Stimulated activated CD4-positive, alpha-beta T cell treated with anti-CD3 and anti-CD28 coated beads, TNF-alpha, amount 100 ng/mL, for 1 hour (primary cell): ENCODE results near the gene SYNGR3.

ENCODE experiments used
- DNase-seq, 3 donors: peaks; one replicate each; pipeline ENCODE4 v3.0.0-alpha.2; 2020; ENCODE audit warnings: low read depth in 3 of 3, low spot score in 1 of 3

Gene SYNGR3

GRCh38 chr16:1976216-1976520, 13.6 kb upstream of the SYNGR3 start:
- DNase-seq: no peak

GRCh38 chr16:1976951-1977874, 12.6 kb upstream of the SYNGR3 start:
- no peak for DNase-seq

GRCh38 chr16:1977875-1978268, 11.9 kb upstream of the SYNGR3 start:
- DNase-seq: no peak

DNA sequence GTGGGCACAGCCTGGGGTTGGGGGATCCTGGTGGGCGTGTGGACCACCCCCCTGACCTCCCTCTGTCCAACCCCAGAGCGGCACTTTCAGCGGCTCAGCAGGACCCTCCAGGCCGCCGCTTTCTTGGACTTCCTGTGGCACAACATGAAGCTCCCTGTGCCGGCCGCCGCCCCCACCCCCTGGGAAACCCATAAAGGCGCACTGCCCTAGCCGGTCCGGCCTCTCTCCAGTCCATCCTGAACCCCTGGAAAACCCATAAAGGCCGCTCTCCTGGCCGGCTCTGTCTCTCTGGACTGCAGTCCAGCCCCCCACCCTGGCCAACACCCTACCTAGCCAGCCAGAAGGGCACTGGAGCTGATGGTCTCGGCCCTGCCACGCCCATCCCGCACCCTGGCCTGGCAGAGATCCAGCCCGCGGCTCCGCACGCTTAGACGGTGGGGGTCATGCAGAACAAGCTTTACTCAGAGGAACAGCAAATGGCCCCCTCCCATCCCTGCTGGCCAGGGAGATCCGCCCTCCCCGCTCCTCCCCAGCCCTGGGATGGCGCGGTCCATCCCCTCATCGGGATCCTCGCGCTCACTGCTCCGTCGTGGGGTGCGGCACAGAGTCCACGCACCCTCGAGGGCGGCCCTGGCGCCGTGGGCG, 11.2 kb upstream of the SYNGR3 start:
- DNase-seq: no peak

- DNase-seq: no peak
Observed at GRCh38 chr16:1979271-1980029, 10.3 kb upstream of the SYNGR3 start.

- no peak for DNase-seq
Observed at GRCh38 chr16:1980030-1980769, 9.6 kb upstream of the SYNGR3 start.

DNA sequence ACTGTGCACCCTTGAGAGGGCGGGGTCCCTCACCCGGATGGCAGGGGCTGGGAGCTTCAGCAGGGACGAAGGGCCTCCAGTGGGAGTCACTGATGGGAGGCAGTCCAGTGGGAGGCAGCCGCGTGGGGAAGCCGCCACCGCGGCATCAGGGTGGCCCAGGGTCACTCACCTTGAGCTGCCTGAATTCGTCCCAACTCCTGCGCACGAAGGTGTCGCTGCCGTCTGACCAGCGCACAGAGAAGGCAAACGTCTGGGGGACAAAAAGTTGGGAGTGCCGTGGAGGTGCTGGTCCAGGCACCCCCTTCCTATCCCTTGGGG, 9.0 kb upstream of the SYNGR3 start:
- DNase-seq: no peak

DNA sequence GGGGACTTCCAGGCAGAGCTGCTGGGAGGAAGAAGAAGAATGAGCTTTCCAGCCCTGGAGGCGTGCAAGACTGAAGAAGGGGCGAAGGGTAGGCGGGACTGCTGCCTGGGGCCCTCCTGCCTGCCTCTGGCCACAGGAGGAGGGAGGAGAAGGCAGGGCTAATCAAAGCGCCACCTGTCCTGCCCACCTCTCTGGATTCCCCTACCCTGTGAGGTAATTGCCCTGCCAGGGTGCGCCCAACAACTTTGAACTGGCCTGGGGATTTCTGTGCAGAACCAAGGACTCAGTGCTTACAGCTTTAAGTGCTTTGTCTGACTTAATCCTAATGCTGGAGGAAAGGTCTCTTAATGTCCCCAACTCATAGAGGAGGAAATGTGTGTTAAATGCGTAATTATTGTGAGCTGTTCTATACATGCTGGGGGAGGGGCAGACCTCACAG, 8.4 kb upstream of the SYNGR3 start, which contains the start of gene NOXO1:
Gene NOXO1 (minus strand): TSS at position 72 of the 439 bp plus-strand sequence. CDS start 290 bp downstream, outside the sequence.
- no peak for DNase-seq

DNA sequence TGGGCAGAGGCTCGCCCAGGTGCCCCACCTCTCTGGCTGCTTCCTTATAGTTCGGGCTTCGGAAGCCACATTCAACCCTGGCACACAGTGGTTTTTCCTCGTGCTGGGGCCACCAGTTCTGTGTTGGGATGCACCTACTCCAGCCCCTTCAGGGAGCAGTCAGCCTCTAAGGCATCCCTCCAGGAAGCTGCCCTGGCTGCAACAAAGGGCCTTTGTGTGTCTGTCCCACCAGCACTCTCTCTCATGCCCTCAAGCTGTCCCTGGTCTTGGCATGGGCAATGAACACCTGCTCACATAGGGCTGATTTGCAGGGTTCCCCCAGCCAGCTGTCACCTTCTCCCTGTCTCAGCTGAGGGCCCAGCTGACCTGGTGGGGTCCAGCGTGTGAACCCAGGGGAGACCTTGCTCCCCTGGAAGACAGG, 7.7 kb upstream of the SYNGR3 start:
- no peak for DNase-seq

DNA sequence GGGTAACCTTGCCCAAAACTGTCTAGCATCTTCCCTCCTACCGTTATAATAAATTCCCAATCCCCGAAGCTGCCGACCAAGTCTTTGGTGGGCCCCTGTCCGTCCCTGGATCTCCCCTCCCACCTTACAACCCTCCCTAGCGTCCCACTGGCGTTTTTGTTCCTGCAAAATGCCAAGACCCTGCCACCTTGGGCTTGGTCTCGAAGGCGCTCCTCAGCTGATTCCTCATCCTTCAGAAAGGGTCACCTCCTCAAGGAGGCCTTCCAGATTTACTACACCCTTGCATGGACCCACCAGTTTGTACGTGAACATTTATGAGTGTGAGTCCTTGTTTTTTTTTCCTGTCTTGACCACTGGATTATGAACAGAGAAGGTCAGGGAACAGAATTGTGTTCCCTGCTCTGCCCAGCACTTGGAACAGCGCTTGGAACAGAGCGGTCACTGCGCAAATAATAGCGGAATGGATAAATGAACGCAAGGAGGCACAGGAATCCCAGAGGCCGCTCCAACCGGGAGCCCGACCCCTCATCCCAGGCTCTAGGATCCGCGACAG, 6.7 kb upstream of the SYNGR3 start:
- no peak for DNase-seq

- no peak for DNase-seq
Observed at GRCh38 chr16:1983544-1984346, 6.0 kb upstream of the SYNGR3 start, which contains the start of gene GFER. GFER (plus strand) TSS chr16:1984193; CDS start chr16:1984219, 26 bp downstream.

DNA sequence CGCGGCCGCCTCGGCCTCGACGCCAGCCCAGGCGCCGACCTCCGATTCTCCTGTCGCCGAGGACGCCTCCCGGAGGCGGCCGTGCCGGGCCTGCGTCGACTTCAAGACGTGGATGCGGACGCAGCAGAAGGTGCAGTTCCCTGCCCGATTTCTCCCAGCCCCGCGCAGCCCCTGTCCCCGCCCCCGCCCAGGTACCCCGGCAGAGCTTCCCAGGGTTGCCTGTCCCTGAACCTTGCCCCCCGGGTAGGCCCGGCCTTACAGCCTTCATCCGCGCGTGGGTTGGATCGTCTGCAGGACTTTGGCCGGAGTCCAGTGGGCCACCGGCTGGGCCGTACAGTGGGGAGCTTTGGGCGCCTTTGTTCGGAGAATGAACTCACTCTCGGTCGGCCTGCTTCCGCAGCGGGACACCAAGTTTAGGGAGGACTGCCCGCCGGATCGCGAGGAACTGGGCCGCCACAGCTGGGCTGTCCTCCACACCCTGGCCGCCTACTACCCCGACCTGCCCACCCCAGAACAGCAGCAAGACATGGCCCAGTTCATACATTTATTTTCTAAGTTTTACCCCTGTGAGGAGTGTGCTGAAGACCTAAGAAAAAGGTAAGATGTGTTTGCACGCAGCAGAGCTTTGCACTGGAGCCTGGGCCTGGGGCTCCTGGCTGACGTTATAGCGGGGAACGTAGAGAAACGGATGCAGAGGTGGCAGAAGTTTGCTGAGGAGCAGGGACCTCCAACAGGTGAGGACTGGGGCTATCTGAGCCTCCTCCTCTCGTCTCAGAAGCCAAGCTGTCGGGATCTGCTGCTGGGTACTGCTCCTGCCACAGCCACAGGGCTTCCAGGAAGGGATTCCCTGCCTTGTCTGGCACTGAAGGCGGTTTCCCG, 5.2 kb upstream of the SYNGR3 start:
- DNase-seq: no peak

- DNase-seq: no peak
Observed at GRCh38 chr16:1985466-1986150, 4.2 kb upstream of the SYNGR3 start.

DNA sequence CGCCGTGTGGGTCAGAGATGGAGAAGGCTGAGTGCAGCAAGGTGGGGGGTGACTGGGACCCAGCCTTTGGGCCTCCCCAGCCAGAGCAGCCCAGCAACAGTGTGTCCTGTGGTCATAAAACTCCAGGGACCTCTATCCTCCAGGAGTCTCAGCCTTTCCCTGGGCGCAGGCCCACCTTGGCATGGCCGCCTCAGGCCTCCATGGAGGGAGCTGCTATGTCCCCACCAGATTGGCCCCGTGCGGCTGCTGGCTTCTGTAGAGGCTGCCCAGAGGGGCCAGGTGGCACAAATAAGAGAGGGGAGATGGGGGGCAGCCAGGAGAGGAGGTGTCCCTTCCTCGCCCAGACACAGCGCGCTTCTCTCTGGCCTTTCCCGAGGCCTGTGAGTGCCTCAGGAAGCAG, 2.6 kb upstream of the SYNGR3 start:
- DNase-seq: no peak

DNA sequence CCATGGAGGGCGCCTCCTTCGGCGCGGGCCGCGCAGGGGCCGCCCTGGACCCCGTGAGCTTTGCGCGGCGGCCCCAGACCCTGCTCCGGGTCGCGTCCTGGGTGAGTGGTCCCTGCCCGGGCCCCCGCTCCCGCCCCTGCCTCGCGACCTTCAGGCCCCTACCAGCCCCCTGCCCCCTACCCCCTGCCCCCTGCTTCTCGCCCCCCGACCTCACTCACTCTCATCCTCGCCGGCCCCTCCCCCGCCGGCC, 256 bp downstream of the SYNGR3 start:
- DNase-seq: no peak

GRCh38 chr16:1990351-1991134, 773 bp downstream of the SYNGR3 start:
- DNase-seq: no peak

DNA sequence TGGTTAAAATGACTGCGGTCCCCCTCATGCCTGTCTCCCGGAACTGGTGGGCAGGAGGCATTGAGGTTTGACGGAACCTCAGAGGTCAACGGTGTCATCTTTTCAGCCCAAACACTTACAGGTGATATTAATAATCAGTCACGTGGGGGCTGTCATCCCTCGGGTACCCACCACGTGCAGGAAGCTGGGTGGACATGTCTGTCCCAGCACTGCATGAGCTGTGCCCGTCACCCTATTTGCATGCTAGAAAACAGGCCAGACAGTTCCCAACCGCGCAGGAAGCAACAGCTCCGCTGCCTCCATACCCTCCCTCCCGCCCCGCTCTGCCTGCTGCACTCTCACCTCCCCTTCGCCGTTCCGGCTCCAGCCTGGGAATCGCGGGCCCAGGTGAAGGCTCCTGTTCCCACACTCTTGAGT, 1.4 kb downstream of the SYNGR3 start:
- DNase-seq: no peak

- DNase-seq: no peak
Observed at GRCh38 chr16:1991588-1991947, 1.8 kb downstream of the SYNGR3 start.
